IMR-90 (cell line): ENCODE data around the gene FOSB. TPM values are rescaled to one million over a fixed set of nuclear protein-coding genes. Genes with fewer than 3 reads are reported as not detected.
"Not testable (repeated sequence)": the region's sequence is repeated elsewhere in the genome, so short reads cannot be mapped to it uniquely, and the experiment has no call there.

Experiments
- ATAC-seq: fragments of 200-7000 bp; cut with Tn5 transposase; 2 replicates; pipeline ENCODE4 v1.9.1; 2020; ENCODE audit warnings: low read depth, mild to moderate bottlenecking, moderate library complexity
- BruUV-seq: library from RNA; stranded (reverse); fragments of 400-500 nt; replicated peaks from 2 replicates; lab custom pipeline; 2021; lab: Mats Ljungman, UMichigan
- CTCF ChIA-PET: fragments of 300-600 bp; formaldehyde crosslinking; extraction: SDS; loops from one replicate; lab custom pipeline; 2021; ENCODE audit warnings: antibody characterized with exemption; lab: Yijun Ruan, JAX
- POLR2A ChIA-PET: fragments of 300-600 bp; sonication (Branson Sonifier 250); formaldehyde crosslinking; loops from one replicate; lab custom pipeline; 2022; ENCODE audit warnings: antibody characterized with exemption; ENCODE audit not compliant: unreplicated experiment; lab: Charles Lee
- DNase-seq: peaks from one replicate; pipeline ENCODE4 v3.0.0; 2013
- H2AFZ ChIP-seq: replicated peaks from 2 replicates; pipeline ENCODE3; 2013; ENCODE audit warnings: low read length, mild to moderate bottlenecking; ENCODE audit not compliant: poor library complexity
- H2AK5ac ChIP-seq: 2 replicates; pipeline ENCODE4 v1.6.1; 2013; ENCODE audit warnings: low read depth, low read length, inconsistent platforms
- H2AK9ac ChIP-seq: replicated peaks from 2 replicates; pipeline ENCODE3; 2013; ENCODE audit warnings: mild to moderate bottlenecking, low read depth, low read length, moderate library complexity; ENCODE audit not compliant: poor library complexity
- H2BK120ac ChIP-seq: 2 replicates; pipeline ENCODE4 v1.6.1; 2013; ENCODE audit warnings: low read depth, low read length, inconsistent platforms
- H2BK15ac ChIP-seq: 3 replicates; pipeline ENCODE4 v1.6.1; 2013; ENCODE audit warnings: low read depth, low read length, inconsistent platforms
- H2BK20ac ChIP-seq: 2 replicates; pipeline ENCODE4 v1.6.1; 2013; ENCODE audit warnings: low read depth, mild to moderate bottlenecking, inconsistent platforms, low read length, moderate library complexity
- H2BK5ac ChIP-seq: 2 replicates; pipeline ENCODE4 v1.6.1; 2013; ENCODE audit warnings: mild to moderate bottlenecking, low read depth, low read length, inconsistent platforms; ENCODE audit not compliant: poor library complexity, severe bottlenecking
- H3K14ac ChIP-seq: replicated peaks from 2 replicates; pipeline ENCODE4 v1.6.1; 2013; ENCODE audit warnings: low read depth, low read length, inconsistent platforms
- H3K18ac ChIP-seq: 2 replicates; pipeline ENCODE4 v1.6.1; 2013; ENCODE audit warnings: low read depth, low read length, control low read depth
- H3K23ac ChIP-seq: 2 replicates; pipeline ENCODE4 v1.6.1; 2013; ENCODE audit warnings: low read depth, low read length, inconsistent platforms
- H3K27ac ChIP-seq: 2 replicates; pipeline ENCODE4 v1.5.1; 2013; ENCODE audit warnings: mild to moderate bottlenecking, control low read depth, low read length; ENCODE audit not compliant: insufficient read depth
- H3K27me3 ChIP-seq: 2 replicates; pipeline ENCODE4 v1.6.1; 2013; ENCODE audit warnings: low read length; ENCODE audit not compliant: control insufficient read depth, insufficient read depth
- H3K36me3 ChIP-seq: 2 replicates; pipeline ENCODE4 v1.6.1; 2013; ENCODE audit warnings: low read length, mixed read lengths; ENCODE audit not compliant: control insufficient read depth, insufficient read depth
- H3K4ac ChIP-seq: 2 replicates; pipeline ENCODE4 v1.6.1; 2013; ENCODE audit warnings: low read depth, low read length, inconsistent platforms
- H3K4me1 ChIP-seq: 2 replicates; pipeline ENCODE4 v1.6.1; 2013; ENCODE audit warnings: low read length, mixed read lengths; ENCODE audit not compliant: control insufficient read depth, insufficient read depth
- H3K4me2 ChIP-seq: 2 replicates; pipeline ENCODE4 v1.6.1; 2013; ENCODE audit warnings: low read depth, mild to moderate bottlenecking, control low read depth, low read length, moderate library complexity
- H3K4me3 ChIP-seq: 2 replicates; pipeline ENCODE4 v1.5.1; 2013; ENCODE audit warnings: low read depth, mild to moderate bottlenecking, control low read depth, low read length, moderate library complexity; ENCODE audit not compliant: insufficient read depth
- H3K56ac ChIP-seq: 2 replicates; pipeline ENCODE4 v1.6.1; 2013; ENCODE audit warnings: low read length, inconsistent platforms; ENCODE audit not compliant: insufficient read depth; ENCODE audit errors: extremely low read depth
- H3K79me1 ChIP-seq, 2 experiments: 2 replicates each; pipeline ENCODE4 v1.6.1; 2013; ENCODE audit warnings: low read length in 2 of 2, inconsistent platforms in 1 of 2, low read depth in 1 of 2
- H3K9ac ChIP-seq: 2 replicates; pipeline ENCODE4 v1.6.1; 2013; ENCODE audit warnings: low read depth, low read length, control low read depth
- H3K9me1 ChIP-seq: 2 replicates; pipeline ENCODE4 v1.6.1; 2013; ENCODE audit warnings: low read length, inconsistent platforms; ENCODE audit not compliant: insufficient read depth
- H3K9me3 ChIP-seq: 2 replicates; pipeline ENCODE4 v1.6.1; 2013; ENCODE audit warnings: low read length; ENCODE audit not compliant: control insufficient read depth, insufficient read depth
- H4K20me1 ChIP-seq: 2 replicates; pipeline ENCODE4 v1.6.1; 2013; ENCODE audit warnings: low read length, inconsistent platforms; ENCODE audit not compliant: insufficient read depth
- H4K5ac ChIP-seq: 2 replicates; pipeline ENCODE4 v1.6.1; 2013; ENCODE audit warnings: mild to moderate bottlenecking, low read depth, low read length, control low read depth
- H4K8ac ChIP-seq, 2 experiments: 2 replicates each; pipeline ENCODE4 v1.6.1; 2013; ENCODE audit warnings: low read depth in 2 of 2, low read length in 2 of 2, control low read depth in 1 of 2, inconsistent platforms in 1 of 2
- H4K91ac ChIP-seq: 2 replicates; pipeline ENCODE4 v1.6.1; 2013; ENCODE audit warnings: low read depth, low read length, inconsistent platforms; ENCODE audit not compliant: insufficient read depth
- BHLHE40 ChIP-seq: fragments of 150-350 bp; IDR thresholded peaks from 2 replicates; pipeline ENCODE4 v1.6.1; 2016; ENCODE audit warnings: mild to moderate bottlenecking, low read depth, low read length
- CEBPB ChIP-seq: IDR thresholded peaks from 2 replicates; pipeline ENCODE4 v1.6.1; 2012; ENCODE audit warnings: low read depth, low read length, improper control_type of control experiment
- NFE2L2 ChIP-seq: fragments of 150-350 bp; IDR thresholded peaks from 2 replicates; pipeline ENCODE4 v1.6.1; 2016; ENCODE audit warnings: low read depth, mild to moderate bottlenecking, low read length
- whole genome bisulfite sequencing, 2 experiments: methylation state at CpG; one replicate each; pipeline versions ENCODE4 v1.1.5 to v1.1.7; 2013; ENCODE audit warnings: missing lambda C conversion rate in 2 of 2; ENCODE audit not compliant: insufficient read length in 1 of 2; ENCODE audit errors: extremely low coverage in 2 of 2; 5-methylcytosine and 5-hydroxymethylcytosine counted together
- dilution Hi-C: fragments of 300-500 bp; cut with HindIII; formaldehyde crosslinking; loops from one replicate; pipeline ENCODE4 v1.14.3; 2018; ENCODE audit warnings: low sequenced_read_pairs; ENCODE audit not compliant: unreplicated experiment
- in situ Hi-C: fragments of 300-500 bp; cut with MboI; formaldehyde crosslinking; loops from 3 replicates; pipeline ENCODE4 v1.14.3; 2019; ENCODE audit warnings: low sequenced_read_pairs, inconsistent platforms, mixed read lengths
- intact Hi-C: fragments of 100-400 bp; cut with micrococcal nuclease; formaldehyde crosslinking; loops from 2 replicates; pipeline ENCODE4 v1.10.0; 2022
- polyA plus RNA-seq, 3 experiments: library from polyadenylated mRNA; depleted of rRNA; stranded (reverse); fragments of >200 nt; gene quantifications; 2 replicates each; pipeline ENCODE4 v1.2.3, GENCODE V29; 2012; ENCODE audit warnings: low replicate concordance in 1 of 3
- total RNA-seq: library from RNA; depleted of rRNA; stranded (reverse); fragments of >200 nt; gene quantifications from 2 replicates; pipeline ENCODE4 v1.2.3, GENCODE V29; 2012
- TF ChIP-seq, protein P1 (sequence below): fragments of 150-350 bp; IDR thresholded peaks from 2 replicates; pipeline ENCODE4 v1.6.1; 2017; ENCODE audit warnings: mild to moderate bottlenecking, antibody characterized with exemption, low read length, low read depth

FOSB gene
- total and polyA plus RNA-seq, 2 of the 4 experiments (the other 2 are of a cell fraction) = 11.1 to 15.6 TPM

DNA sequence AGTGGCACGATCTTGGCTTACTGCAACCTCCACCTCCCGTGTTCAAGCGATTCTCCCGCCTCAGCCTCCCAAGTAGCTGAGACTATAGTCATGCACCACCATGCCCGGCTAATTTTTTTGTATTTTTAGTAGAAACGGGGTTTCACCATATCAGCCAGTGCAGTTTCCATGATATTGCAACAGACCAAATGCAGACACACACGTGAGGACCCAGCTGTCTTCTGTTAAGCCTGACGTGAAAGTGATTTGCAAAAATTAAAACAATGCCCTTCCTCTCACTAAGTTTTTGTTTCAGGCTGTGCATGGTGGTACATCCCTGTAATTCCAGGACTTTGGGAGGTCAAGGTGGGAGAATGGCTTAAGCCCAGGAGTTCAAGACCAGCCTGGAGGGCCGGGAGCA, 36.8 kb upstream of the FOSB start:
- peak overlapping the region in 1 of 2 experiments; percentile 79; a peak in 1 of 4 replicates for H4K8ac ChIP-seq
- peak overlapping the region; percentile 56; the same call in 1 of the 3 replicates for H2BK15ac ChIP-seq
- H3K9me1 ChIP-seq, H4K91ac ChIP-seq, BruUV-seq, intact Hi-C loops, H3K23ac ChIP-seq, H4K5ac ChIP-seq, H2AK9ac ChIP-seq, in situ Hi-C loops, H4K20me1 ChIP-seq, H2BK5ac ChIP-seq, POLR2A ChIA-PET, H3K56ac ChIP-seq, ATAC-seq, H3K9ac ChIP-seq, H3K4me1 ChIP-seq, H3K9me3 ChIP-seq, H2BK20ac ChIP-seq, H3K4me3 ChIP-seq, dilution Hi-C loops, H3K27me3 ChIP-seq, H3K36me3 ChIP-seq: not testable (repeated sequence)
- 67% methylated on average over 3 of the region's 9 CpGs; no CpG with 5 or more reads in 1 of the 2 experiments for WGBS, 2 experiments
- peak overlapping the region; percentile 51 for H2AFZ ChIP-seq
- H3K4me2 ChIP-seq = peak overlapping the region; percentile 20; the same call in 1 of the 2 replicates
- H3K18ac ChIP-seq = peak overlapping the region; percentile 5; the same call in 1 of the 2 replicates
- H2BK120ac ChIP-seq = peak overlapping the region; percentile 30; the same call in 1 of the 2 replicates
- peak; percentile 71 for DNase-seq
- H3K14ac ChIP-seq = peak overlapping the region; percentile 17; the same call in 1 of the 2 replicates
- peak overlapping the region; percentile 24; the same call in 1 of the 2 replicates for H3K4ac ChIP-seq
- H3K79me1 ChIP-seq = peaks cover 0 to 13% of the 10 kb centered on the region in 2 experiments; a peak in 2 of 4 replicates
- TF ChIP-seq BHLHE40 = peak; percentile 89
- TF ChIP-seq, protein P1, sequence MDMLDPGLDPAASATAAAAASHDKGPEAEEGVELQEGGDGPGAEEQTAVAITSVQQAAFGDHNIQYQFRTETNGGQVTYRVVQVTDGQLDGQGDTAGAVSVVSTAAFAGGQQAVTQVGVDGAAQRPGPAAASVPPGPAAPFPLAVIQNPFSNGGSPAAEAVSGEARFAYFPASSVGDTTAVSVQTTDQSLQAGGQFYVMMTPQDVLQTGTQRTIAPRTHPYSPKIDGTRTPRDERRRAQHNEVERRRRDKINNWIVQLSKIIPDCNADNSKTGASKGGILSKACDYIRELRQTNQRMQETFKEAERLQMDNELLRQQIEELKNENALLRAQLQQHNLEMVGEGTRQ = peak; percentile 43; the same call in 1 of the 2 replicates
- TF ChIP-seq CEBPB = peak; percentile 80
- TF ChIP-seq NFE2L2 = peak; percentile 26; the same call in 1 of the 2 replicates
- H2AK5ac ChIP-seq = peak overlapping the region; percentile 71; the same call in 1 of the 2 replicates
- H3K27ac ChIP-seq = peak overlapping the region; percentile 66; the same call in 1 of the 2 replicates
- CTCF ChIA-PET = interaction anchor here (1.0 to 1.6 kb wide), 2 partner anchors 8 to 48 kb away, joined by 3 to 11 read pairs; no protein-coding TSS in a partner anchor

DNA sequence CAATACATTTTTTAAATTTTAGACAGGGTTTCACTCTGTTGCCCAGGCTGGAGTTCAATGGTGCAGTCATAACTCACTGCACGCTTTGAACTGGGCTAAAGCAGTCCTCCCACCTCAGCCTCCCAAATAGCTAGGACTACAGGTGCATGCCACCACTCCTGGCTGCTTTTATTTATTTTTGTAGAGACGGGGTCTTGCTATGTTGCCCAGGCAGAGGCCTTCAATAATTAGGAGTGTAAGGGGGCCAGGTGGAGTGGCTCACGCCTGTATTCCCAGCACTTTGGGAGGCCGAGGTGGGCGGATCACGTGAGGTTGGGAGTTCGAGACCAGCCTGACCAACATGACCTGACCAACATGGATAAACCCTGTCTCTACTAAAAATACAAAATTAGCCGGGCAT, 35.3 kb upstream of the FOSB start:
- H3K27ac ChIP-seq, H2AFZ ChIP-seq, BruUV-seq, H4K91ac ChIP-seq, POLR2A ChIA-PET, intact Hi-C loops, H2AK9ac ChIP-seq, DNase-seq, H2BK120ac ChIP-seq, H3K4ac ChIP-seq, H3K14ac ChIP-seq, H3K18ac ChIP-seq, H3K4me3 ChIP-seq, H3K9me3 ChIP-seq, H2BK15ac ChIP-seq, H2BK20ac ChIP-seq, H4K20me1 ChIP-seq, H3K79me1 ChIP-seq, H4K5ac ChIP-seq, H3K36me3 ChIP-seq, H2BK5ac ChIP-seq, H3K4me2 ChIP-seq, H4K8ac ChIP-seq, in situ Hi-C loops, H3K23ac ChIP-seq, H3K9me1 ChIP-seq, H3K27me3 ChIP-seq, H3K9ac ChIP-seq, H3K4me1 ChIP-seq, dilution Hi-C loops, ATAC-seq, H2AK5ac ChIP-seq, H3K56ac ChIP-seq: not testable (repeated sequence)
- 93% methylated on average over 5 of the region's 8 CpGs; no CpG with 5 or more reads in 1 of the 2 experiments for WGBS, 2 experiments
- CTCF ChIA-PET = interaction anchor here (0.7 to 1.6 kb wide), 3 partner anchors 46 to 67 kb away, joined by 3 to 11 read pairs (median 4); no protein-coding TSS in a partner anchor
